H1 (cell line): ENCODE measurements around the gene JPH2. TPM values are rescaled to one million over a fixed set of nuclear protein-coding genes. Genes with fewer than 3 reads are reported as not detected.
A peak's percentile ranks its signal among the peaks of the same experiment; 100 is the strongest.

ENCODE experiments used
- ASH2L ChIP-seq: fragments of 200-600, 300-600 bp; sonication (generic); IDR thresholded peaks from one replicate; pipeline ENCODE4 v1.7.1; 2017; ENCODE audit warnings: low read length
- BCL11A ChIP-seq, 2 experiments: IDR thresholded peaks; one replicate each; pipeline ENCODE4 v1.6.1; 2011; ENCODE audit warnings: low read depth in 2 of 2, low read length in 2 of 2, mild to moderate bottlenecking in 2 of 2
- EGR1 ChIP-seq: IDR thresholded peaks from 2 replicates; pipeline ENCODE4 v1.6.1; 2011; ENCODE audit warnings: low read depth, low read length, borderline replicate concordance
- KDM1A ChIP-seq: fragments of 200-600, 300-600 bp; sonication (generic); IDR thresholded peaks from 2 replicates; pipeline ENCODE4 v1.7.1; 2016; ENCODE audit warnings: mild to moderate bottlenecking, low read length, borderline replicate concordance
- TBP ChIP-seq: IDR thresholded peaks from 2 replicates; pipeline ENCODE4 v1.6.1; 2011; ENCODE audit warnings: low read depth, low read length, improper control_type of control experiment
- YY1 ChIP-seq: IDR thresholded peaks from 2 replicates; pipeline ENCODE4 v1.6.1; 2011; ENCODE audit warnings: low read depth, mild to moderate bottlenecking, low read length
- polyA plus RNA-seq, 7 experiments: library from polyadenylated mRNA; depleted of rRNA in 3 of 7; stranded (reverse) in 5 of 7; unstranded in 2 of 7; fragments of >200 nt in 5 of 7; fragments of 200-250 nt in 2 of 7; gene quantifications; 1 replicate in 5 of 7; 2 replicates in 1 of 7; 4 replicates in 1 of 7; pipeline versions ENCODE4 v1.2.1 to v1.2.3, GENCODE V29; 2011 to 2013; ENCODE audit warnings: missing spikeins in 2 of 7, mixed read lengths in 2 of 7
- total RNA-seq: library from RNA; stranded (reverse); fragmentation: NEBNext Ultra II Directional; extraction: Animal tissue kit (Norgen Biotek cat#: 25700); gene quantifications from 2 replicates; pipeline ENCODE4 v1.2.1, GENCODE V29; 2021
- TF ChIP-seq, protein P1 (sequence below): fragments of 300-600 bp; sonication (generic); IDR thresholded peaks from 2 replicates; pipeline ENCODE4 v1.7.1; 2012; ENCODE audit warnings: low read length, moderate library complexity, mild to moderate bottlenecking, inconsistent platforms; ENCODE audit not compliant: insufficient replicate concordance
- TF ChIP-seq, protein P2 (sequence below): IDR thresholded peaks from 2 replicates; pipeline ENCODE4 v1.6.1; 2011; ENCODE audit warnings: low read depth, mild to moderate bottlenecking, low read length; ENCODE audit not compliant: insufficient read depth

Gene JPH2
- total and polyA plus RNA-seq, 2 of the 8 experiments (the other 6 are each of a cell fraction or from before 2014, with no cell fraction given): 0.59 to 1.3 TPM

DNA sequence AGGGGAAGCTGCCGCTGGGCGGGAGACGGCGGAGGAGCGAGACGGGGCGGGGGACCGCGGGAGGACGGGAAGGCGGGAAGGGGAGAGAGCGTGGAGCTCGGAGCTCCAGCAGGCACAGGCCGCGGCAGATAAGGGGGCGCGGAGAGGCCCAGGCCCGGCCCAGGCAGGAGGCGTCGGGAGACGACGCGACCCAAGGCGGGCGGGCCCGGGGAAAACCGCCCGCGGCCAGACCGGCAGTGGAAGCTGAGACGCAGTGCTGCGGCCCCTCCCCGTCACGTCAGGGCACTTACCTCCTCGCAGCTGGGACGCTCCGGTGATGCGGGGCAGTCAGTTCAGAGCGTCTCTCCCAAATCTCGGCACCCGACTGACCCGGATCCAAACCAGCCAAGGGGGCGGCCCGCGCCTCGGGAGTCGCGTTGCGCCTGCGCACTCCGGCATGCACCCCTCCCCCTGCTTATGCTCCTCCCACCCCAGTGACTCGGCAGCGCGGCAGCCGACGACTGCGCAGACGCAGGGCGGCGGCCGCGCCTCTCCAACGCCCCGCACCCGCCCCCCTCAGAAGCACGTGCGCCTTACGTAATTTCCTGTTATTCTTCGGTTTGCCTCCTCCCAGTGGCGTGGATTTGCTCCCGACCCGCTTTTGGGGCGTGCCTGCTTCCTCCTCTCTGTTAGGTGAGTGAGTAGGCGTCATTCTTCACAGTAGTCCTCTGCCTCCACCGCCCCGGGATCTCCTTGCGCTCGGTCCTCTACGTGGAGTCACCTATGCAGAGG lies 23.6 kb upstream of the JPH2 start, which contains the start of gene OSER1 (continued):
- TF ChIP-seq, protein P1, sequence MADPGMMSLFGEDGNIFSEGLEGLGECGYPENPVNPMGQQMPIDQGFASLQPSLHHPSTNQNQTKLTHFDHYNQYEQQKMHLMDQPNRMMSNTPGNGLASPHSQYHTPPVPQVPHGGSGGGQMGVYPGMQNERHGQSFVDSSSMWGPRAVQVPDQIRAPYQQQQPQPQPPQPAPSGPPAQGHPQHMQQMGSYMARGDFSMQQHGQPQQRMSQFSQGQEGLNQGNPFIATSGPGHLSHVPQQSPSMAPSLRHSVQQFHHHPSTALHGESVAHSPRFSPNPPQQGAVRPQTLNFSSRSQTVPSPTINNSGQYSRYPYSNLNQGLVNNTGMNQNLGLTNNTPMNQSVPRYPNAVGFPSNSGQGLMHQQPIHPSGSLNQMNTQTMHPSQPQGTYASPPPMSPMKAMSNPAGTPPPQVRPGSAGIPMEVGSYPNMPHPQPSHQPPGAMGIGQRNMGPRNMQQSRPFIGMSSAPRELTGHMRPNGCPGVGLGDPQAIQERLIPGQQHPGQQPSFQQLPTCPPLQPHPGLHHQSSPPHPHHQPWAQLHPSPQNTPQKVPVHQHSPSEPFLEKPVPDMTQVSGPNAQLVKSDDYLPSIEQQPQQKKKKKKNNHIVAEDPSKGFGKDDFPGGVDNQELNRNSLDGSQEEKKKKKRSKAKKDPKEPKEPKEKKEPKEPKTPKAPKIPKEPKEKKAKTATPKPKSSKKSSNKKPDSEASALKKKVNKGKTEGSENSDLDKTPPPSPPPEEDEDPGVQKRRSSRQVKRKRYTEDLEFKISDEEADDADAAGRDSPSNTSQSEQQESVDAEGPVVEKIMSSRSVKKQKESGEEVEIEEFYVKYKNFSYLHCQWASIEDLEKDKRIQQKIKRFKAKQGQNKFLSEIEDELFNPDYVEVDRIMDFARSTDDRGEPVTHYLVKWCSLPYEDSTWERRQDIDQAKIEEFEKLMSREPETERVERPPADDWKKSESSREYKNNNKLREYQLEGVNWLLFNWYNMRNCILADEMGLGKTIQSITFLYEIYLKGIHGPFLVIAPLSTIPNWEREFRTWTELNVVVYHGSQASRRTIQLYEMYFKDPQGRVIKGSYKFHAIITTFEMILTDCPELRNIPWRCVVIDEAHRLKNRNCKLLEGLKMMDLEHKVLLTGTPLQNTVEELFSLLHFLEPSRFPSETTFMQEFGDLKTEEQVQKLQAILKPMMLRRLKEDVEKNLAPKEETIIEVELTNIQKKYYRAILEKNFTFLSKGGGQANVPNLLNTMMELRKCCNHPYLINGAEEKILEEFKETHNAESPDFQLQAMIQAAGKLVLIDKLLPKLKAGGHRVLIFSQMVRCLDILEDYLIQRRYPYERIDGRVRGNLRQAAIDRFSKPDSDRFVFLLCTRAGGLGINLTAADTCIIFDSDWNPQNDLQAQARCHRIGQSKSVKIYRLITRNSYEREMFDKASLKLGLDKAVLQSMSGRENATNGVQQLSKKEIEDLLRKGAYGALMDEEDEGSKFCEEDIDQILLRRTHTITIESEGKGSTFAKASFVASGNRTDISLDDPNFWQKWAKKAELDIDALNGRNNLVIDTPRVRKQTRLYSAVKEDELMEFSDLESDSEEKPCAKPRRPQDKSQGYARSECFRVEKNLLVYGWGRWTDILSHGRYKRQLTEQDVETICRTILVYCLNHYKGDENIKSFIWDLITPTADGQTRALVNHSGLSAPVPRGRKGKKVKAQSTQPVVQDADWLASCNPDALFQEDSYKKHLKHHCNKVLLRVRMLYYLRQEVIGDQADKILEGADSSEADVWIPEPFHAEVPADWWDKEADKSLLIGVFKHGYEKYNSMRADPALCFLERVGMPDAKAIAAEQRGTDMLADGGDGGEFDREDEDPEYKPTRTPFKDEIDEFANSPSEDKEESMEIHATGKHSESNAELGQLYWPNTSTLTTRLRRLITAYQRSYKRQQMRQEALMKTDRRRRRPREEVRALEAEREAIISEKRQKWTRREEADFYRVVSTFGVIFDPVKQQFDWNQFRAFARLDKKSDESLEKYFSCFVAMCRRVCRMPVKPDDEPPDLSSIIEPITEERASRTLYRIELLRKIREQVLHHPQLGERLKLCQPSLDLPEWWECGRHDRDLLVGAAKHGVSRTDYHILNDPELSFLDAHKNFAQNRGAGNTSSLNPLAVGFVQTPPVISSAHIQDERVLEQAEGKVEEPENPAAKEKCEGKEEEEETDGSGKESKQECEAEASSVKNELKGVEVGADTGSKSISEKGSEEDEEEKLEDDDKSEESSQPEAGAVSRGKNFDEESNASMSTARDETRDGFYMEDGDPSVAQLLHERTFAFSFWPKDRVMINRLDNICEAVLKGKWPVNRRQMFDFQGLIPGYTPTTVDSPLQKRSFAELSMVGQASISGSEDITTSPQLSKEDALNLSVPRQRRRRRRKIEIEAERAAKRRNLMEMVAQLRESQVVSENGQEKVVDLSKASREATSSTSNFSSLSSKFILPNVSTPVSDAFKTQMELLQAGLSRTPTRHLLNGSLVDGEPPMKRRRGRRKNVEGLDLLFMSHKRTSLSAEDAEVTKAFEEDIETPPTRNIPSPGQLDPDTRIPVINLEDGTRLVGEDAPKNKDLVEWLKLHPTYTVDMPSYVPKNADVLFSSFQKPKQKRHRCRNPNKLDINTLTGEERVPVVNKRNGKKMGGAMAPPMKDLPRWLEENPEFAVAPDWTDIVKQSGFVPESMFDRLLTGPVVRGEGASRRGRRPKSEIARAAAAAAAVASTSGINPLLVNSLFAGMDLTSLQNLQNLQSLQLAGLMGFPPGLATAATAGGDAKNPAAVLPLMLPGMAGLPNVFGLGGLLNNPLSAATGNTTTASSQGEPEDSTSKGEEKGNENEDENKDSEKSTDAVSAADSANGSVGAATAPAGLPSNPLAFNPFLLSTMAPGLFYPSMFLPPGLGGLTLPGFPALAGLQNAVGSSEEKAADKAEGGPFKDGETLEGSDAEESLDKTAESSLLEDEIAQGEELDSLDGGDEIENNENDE: no peak
- TF ChIP-seq BCL11A (IDR thresholded peaks at IDR 0.05; ENCODE audit: low read depth in 2 of 2, low read length in 2 of 2) (no peak), EGR1 (no peak), YY1 (no peak), ASH2L (no peak), TBP (peak; percentile 83), KDM1A (no peak)
- TF ChIP-seq, protein P2, sequence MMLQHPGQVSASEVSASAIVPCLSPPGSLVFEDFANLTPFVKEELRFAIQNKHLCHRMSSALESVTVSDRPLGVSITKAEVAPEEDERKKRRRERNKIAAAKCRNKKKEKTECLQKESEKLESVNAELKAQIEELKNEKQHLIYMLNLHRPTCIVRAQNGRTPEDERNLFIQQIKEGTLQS: peak; percentile 54; the same call in 1 of the 2 replicates
